ENCODE data around the gene BCAS3.
A peak's percentile ranks its signal among the peaks of the same experiment; 100 is the strongest.

The BCAS3 gene

DNA sequence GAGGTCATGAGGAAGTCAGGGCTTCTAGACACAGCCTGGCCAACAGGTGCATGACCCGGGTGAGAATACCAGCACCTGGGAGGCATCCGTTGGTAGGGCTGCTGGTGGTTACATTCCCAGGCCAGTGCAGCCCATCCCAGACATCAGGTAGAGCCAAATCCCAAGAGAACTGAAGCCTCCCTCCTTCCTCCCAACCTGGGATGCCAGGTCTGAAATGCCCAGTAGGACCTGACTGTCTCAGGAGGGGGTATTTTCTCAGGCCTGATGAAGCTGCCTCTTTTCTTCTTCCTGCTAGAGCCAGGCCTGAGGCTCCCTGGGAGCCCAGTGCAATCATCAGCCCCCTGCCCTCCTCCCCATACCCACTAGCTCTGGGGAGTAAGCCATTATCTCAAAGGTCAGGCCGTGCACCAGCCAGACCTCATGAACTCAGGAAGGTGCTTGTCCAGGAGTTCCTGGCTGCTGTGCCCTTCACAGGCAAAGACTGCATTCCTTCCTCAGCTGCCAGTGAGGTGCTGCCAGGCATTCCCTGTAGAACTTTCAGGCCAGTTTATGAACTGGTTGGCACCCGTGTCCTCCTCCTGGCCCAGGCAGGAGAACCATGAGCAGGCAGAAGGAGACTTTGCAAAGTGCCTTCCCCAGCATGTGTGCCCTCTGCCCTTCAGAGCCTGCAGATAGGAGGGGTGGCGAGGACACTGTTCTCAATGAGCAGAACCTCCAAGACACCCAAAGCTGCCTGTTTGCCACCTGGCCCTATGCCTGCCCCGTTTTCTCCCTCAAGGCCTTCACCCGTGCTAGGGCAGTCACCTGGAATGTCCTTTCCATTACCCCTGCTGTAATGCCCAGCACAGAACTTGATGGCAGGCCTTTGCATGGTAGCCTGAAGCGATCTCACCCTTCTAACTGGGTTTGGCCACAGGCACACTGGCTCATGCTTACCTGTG is 729.6 kb downstream of the BCAS3 start:
- DNase-seq: no peak

DNA sequence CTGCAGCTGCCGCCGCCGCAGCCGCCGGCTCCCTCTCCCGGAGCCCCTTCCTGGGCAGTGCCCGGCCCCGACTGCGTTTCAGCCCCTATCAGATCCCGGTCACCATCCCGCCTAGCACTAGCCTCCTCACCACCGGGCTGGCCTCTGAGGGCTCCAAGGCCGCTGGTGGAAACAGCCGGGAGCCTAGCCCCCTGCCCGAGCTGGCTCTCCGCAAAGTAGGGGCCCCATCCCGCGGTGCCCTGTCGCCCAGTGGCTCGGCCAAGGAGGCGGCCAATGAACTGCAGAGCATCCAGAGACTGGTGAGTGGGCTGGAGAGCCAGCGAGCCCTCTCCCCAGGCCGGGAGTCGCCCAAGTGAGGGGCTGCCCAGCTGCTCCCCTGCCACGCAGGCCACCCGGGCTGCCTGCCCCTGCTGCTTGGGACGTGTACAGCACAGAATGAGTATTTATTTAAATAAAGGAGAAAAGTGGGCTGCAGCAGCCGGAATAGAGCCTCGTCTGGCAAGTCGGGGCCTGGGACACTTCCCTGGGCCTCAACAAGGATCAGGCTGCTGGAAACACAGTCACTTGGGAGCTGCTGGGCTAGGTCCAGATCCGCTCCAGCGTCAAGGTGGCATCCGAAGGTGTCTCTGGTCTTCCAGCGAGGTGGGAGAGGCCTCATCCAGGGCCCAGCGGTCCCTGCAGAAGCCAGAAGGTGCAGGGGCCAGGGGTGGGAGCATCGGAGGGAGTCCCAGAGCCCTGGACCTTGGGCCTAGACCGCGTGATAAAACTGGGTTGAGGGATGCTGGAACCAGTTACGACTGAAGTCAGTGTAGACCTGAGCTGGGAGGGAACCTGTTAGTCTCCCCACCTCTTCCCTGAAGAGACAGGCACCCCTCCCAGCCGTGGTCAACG is 730.7 kb downstream of the BCAS3 start:
- no peak for DNase-seq

DNA sequence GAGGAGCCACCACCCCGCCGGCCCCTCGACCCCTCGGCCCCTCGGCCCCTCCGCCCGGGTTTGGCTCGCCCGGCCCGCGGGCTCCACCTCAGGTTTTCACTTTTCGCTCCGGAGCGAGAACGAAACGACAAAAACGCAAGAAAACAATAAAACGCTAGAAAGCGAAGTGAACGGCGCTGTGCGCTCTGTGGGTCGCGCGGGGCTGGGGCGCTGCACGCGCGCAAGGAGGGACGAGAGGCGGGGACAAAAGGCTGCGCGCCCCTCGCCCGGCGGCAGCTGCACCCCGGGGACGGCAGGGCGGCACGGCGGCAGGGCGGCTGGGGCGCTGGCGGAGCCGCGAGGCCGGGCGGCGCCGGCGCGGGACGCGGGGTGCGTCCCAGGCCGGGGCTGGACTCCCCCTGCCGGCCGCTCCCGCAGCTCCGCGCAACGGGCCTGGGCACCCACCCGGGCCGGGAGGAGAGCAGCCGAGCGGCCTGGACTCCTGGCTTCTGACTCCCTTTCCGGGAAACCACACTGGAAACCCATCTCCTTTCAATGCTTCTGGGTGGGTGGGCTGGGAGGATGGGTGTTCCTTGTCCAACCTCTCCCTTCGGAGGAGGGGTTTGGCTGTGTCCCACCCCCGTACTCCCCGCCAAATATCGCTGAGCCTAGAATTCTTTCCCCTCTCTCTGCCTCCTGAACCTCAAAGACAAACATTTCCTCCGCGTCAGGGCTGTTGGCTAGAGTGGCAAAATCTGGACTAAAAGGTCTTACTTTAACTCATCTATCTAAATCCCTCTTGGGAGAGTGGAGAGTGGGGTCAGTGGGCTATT is 731.9 kb downstream of the BCAS3 start:
- DNase-seq: peak; percentile 60

DNA sequence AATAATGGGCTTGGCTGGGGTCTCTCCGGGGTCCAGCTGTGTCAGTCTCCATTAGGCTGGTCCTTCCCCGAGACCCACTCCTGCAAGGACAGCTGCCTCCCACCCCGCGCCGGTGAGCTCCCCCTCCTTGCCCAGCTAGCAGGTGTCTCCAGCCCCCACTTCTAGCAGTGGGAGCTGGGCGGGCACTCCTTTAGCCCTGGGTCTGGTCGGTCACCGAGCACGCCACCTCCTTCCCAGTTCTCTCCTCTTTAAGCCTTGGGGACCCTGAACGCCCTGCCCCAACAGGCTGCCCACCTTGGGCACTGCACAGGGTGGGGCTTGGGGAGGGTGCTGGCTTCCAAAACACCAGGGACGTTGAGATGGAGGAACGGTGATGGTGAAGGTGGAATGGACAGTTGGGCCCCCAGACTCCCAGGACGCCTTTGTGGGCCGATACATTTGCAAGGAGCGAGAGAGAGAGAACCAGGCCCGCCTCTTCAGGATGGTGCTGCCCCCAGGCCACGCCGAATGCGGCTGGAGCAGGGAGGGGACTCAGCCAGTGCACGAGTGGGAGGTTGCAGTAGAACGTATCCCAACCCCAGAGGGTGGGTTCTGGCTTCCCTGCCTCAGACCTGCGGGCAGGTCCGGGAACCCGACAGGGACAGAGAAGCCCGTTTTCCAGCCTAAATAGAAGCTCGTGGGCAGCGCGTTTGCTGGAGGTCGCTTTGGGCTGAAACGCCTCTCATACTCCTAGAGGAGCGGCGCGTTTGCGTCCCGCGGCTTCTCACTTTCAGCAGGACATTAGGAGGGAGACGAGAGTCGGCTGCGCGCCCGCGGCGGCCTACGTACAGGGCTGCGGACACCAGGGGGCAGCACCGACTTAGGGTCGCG is 732.7 kb downstream of the BCAS3 start:
- peak; percentile 81 for DNase-seq

DNA sequence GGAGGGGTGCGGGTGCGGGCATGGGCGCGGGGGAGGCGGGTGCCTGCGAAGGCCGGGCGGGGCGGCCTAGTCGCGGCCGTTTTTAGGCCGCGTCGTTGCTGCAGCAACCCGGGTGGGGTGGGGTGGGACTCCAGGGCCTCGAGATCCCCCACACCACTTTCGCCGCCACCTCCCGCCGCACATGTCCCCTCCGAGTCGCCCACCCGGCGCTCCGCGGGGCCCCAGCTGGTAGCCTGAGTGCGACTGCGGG is 733.3 kb downstream of the BCAS3 start:
- DNase-seq: no peak

DNA sequence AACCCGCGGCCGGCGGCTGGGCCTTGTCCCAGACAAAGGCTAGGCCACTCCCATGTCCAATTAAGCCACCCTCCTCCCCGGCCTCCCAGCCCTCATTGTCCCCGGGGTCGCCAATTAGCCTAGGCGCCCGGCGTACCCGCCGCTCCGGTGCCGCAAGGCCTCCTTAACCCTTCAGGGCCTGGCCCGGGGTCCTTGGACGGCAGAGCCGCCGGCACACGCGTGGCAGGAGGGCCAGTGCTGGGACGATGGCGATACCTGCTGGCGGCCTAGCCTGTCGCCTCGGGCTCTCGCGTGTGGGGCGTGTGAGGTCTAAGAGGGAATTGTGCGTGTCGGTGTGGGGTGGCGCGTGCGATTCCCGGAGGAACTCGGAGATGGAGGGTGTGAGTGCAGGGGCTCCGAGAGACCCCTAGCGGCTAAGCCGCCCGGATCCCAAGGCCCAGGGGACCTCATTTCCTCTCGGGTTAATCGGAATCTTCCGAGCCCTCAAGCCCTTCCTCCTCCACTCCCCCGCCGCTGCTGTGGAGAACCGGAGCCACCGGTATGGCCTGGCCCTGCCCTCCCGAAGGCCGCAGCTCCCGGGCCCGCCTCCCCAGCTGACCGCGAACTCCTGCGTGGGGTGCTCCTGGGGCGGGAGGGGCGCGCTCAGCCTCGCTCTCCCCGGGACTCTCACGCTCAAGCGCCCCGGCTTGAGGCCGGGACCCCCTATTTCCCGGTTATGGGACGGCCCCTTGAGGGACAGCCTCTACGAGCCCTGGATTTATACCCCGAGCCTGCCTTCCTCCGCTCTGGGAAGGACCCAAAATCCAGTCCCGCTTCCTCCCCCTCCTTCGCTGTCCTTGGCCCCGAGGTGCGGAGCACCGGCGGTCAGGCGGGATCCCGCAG is 733.9 kb downstream of the BCAS3 start:
- peak; percentile 47 for DNase-seq

DNA sequence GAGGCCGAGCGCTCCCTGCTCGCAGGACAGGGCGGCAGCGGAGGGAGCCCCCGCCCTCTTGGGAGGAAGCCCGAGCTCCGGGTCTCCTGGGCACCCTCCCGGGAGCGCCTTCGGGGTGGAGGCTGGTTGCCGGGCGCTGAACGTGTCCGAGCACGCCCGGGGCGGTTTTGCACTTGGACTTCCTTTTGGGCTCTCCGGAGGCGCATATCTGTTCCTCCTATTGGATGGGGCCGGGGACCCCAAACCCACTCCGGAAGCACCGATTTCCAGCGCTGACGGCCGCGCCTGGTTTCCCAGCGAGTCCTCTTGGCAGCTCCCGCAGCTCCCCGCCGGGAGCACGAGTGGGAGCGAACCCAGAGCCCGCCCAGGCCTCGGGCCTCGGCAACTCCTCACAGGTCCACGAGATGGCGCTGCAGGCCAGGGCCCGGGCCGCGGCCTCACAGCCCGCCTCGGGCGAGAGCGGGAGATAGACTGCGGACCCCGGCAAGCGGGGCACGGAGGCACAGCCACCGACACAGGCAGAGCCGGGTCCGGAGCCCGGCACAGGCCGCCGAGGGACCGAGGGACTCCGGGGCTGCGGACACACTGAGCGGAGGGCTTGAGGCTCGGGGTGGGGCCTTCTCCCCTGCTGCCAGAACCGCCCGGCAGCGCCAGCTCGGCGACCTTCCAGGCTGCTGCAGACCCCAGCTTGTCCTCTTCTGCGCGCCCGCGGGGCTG is 734.6 kb downstream of the BCAS3 start:
- DNase-seq: peak; percentile 78

DNA sequence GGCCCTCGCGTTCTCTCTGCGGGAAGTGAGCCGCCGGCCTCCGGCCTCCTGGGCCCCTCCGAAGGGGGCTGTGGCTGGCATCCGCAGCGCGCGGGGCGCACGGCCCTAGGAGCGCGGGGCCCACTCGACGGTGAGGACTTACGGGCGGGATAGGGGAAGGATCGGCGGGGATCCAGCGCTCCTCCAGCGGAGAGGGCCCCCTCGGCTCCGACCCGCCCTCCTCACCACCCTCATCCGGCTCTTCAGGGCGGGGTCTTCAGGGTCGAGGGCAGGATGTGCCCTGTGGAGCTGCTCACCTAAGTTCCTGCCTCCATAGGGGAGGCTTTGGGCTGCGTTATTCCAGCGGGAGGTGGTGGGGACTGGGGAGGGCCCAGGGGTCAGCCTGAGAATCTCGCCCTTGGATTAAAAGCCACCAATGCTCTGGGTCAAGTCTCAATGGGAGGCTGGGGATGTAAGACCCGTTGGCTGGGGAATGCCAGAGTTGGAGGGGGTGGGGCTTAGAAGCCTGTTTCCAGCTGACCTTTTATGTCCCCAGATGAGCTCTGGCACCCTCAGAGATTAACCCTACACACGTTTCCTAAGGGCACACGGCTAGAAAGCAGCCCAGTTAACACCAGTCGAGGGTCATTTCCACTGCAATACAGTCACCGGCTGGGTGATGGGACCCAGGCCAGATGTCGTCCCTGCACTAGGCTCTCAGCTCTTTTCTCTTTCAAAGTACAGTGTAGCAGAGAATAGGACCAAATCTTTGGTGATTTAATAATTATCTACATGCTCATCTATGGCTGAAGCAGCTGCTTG is 735.4 kb downstream of the BCAS3 start:
- no peak for DNase-seq

DNA sequence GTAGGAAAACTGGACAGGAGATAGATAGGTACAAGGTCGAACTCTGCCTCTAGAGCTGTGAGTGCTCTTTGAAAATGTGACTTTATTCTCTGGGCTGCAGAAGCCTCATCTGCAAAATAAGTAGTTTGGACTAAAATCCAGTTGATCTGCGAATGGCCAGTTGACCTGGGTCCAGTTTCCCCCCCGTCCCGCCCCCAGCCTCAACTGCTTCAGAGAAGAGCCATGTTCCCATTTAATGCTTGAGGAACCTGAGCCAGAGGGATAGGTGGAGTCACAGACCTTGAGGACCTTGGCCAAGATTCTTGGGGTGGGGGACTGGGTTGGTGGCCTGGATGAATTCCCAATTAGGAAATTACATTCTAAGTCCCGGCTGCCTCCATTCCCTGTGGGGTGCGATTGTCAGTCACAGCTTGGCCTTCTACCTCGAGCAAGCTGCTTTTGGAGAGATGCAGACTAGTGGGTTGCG is 736.0 kb downstream of the BCAS3 start:
- no peak for DNase-seq

DNA sequence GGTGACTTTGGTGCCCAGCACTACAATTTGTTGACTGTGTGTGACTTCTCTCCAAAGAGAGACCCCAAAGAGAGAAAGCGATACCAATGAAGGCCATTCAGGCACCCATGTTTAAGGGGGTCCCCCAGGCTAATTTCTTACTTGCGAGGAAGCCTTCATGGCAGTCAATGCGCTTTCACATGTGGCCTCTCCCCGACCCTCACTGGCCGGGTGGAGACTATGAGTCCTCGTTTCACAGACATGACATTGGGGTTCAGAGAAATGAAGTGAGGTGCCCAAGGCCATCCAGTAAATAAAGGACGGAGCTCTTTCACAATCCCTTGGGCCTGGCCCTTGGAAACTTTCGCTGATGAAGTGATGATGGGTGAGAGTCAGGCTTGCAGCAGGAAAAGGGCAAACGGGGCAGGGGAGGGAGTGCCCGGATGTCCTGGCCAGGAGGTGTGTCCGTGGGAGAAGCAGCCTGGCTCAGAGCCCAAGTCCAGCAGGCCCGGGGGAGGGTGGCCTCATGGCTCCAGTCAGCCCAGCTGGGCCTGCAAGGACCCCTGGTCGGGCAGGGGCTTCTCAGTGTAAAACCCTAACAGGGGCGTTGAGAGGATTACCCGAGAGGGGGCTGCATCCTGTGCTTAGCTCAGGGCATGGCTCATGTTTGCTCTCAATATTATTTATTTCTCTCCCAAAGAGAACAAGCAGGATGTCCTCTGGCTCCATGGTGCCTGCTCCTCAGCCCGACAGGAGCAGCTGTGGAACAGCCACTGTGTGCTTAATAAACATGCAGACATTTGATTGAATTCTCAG is 736.7 kb downstream of the BCAS3 start:
- no peak for DNase-seq

DNA sequence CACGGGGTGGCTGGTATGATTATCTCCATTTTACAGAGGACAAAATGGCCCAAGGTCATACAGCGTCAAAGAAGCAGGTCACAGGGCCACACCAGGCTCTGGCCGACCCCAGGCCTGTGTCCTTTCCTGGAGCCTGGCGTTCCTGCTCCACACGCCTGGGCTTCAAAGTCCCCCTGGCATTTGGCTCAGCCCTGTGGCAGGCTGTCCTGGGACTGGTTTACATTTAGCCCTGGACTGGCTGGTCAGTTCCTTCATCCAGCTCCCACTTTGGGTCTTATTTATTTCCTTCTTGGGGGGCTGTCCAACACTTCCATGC is 737.2 kb downstream of the BCAS3 start:
- no peak for DNase-seq

DNA sequence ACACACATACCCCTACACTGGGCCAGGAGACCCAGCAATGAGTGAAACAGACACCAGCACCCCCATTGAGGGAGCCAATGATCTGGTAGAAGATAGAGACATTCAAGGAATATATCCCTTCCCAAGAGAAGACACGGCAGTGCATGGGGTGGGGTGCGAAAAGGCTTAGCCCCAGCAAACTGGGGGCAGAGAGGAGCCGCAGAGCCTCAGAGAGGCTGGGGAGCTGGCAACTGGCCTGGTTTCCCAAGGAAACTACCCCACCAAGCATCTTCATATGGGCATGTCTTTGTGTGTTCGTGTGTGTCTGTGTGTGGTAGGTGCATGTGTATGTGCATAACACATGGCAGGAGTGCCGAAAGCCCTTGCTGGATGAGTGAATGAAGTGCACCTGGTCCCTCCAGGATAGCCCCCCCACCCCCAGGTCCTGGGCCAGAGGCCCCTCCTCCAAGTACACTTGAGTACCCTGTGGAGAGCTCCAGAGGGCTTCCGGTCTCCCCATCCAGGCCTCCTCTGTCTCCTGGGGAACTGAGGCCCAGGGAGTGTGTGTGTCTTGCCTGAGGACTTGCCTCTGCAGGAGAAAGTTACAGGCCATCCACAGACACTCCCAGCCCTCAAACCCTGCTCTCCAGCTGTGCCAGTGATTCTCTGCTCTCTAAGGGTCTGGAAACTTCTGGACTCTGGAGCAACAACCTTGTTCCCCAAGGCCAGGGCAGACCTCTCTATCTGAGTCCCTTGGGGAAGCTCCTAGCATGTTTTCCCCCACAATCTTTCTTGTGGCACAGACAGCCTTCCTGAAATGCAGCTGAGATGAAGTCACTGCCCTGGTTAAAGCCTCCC is 737.9 kb downstream of the BCAS3 start:
- DNase-seq: no peak

DNA sequence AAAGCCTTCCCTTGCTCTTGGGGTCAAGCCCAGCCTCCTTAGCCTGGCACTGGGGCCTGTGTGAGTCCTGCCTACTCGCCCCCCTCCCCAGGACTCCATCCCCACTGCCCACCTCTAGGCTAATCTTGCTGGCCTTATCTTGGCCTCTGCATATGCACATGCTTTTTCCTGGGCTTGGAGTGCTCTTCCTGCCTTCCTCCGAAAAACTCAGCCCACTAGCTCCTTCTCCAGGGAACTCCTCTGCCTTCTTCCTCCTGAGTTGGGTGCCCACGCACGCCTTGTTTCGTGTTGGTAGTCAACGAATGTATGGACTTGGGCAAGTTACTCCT is 738.5 kb downstream of the BCAS3 start:
- DNase-seq: no peak

DNA sequence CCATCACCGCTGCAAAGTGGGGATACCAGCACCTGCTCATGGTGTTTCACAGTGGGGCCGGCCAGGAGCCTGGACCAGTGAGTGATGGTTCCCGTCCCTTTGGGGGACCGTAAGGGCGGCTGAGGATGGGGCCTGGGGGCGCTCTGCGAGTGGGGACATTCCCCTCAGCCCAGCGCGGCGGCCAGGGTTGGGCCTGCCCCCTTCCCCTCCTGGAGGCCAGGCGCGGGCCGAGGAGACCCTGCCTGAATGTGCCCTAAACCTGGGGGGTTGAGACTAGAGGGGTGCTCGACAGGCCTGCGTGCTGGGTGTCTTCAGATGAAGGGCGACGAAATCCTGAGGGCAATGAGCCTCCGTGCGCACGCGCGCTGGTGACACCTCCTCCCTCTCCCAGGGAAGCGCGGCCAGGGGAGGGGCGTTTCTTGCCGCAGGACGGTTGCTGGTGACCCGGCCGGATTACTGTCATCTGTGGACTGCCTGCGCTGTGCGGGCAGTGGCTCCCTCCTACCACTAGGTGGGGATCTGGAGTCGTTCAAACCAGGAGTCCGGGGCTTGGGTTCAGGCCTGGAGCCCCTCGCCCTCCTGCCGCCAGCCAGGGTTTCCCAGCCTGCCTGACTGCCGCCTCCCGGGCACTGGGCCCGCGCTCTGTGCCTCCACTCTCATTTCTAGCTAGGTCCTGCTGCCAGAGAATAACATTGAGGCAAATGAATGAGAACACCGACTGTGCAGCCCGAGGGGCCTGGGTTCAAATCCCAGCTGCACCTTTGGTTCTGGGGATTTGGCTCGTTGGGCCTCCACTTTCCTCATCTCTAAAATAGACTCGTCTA is 739.1 kb downstream of the BCAS3 start:
- peak; percentile 79 for DNase-seq

DNA sequence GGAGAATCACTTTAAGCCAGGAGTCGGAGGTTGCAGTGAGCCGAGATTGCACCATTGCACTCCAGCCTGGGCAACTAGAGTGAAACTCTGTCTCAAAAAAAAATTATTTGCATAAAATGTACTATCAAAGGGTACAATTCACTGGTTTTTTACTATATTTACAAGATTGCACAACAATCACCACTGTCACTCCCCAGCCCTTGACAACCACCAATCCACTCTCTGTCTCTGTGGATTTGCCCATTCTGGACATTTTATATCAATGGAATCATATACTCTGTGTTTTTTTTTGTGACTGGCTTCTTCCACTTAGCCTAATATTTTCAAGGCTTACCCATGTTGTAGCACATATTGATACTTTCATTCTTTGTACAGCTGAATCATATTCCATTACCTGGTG is 740.8 kb downstream of the BCAS3 start:
- no peak for DNase-seq

DNA sequence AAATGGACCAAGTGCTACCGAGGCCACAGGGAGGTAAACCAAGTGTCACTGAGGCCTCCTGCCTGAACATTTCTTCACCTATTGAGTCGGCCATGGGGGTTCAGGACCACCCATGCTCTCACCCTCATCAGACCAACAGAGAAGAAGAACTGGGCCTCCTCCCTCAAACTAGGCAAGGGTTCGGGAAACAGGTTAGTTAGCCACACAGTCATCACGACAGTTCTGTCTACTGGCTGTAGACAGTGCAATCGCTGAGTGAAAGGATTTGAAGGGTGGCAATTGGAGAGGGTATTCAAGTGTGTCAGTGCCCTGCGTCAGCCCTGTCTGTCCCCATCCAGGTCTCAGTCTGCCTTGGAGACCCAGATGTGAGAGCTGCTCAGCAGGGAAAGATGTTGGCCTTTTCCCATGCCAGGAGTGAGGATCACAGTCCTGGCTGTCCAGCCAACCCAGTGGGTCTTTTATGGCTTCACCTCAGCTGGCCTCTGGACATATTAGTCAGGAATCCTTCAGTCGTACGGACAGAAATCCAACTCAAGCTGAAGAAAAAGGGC is 741.9 kb downstream of the BCAS3 start:
- DNase-seq: no peak

DNA sequence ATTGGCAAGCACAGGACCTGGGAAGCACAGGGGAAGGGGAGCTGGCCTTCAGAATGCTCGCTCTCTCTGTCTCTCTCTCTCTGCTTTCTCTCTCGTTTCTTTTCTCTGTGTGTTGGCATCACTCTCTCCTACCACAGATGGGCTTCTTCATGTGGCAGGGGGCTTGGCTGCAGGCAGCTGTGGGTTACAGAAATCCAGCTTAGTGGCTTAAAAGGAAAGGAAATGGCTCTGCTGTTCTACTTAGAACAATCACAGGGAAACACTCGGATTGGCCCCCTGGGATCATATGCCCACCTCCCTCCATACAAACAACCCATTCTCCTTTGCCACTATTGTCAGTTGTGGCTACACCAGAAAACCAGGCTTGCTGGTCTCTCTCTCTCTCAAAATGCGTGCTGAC is 742.4 kb downstream of the BCAS3 start:
- no peak for DNase-seq
